GM12878 (cell line): ENCODE measurements around the gene B4GALNT2. TPM values are rescaled to one million over a fixed set of nuclear protein-coding genes. Genes with fewer than 3 reads are reported as not detected.

Experiments used
- ATAC-seq: fragments of 200-7000 bp; cut with Tn5 transposase; 3 replicates; pipeline ENCODE4 v1.9.1; 2020; ENCODE audit warnings: mild to moderate bottlenecking, moderate library complexity
- BruUV-seq: library from RNA; stranded (reverse); fragments of 400-500 nt; replicated peaks from 2 replicates; lab custom pipeline; 2021; lab: Mats Ljungman, UMichigan
- CTCF ChIA-PET: fragments of 300-600 bp; sonication (Branson Sonifier 250); formaldehyde crosslinking; extraction: SDS; loops from one replicate; lab custom pipeline; 2021; ENCODE audit warnings: inconsistent platforms; lab: Yijun Ruan, JAX
- POLR2A ChIA-PET: fragments of 350-600 bp; formaldehyde crosslinking; extraction: SDS; loops from one replicate; lab custom pipeline; 2021; ENCODE audit warnings: inconsistent platforms; lab: Charles Lee
- RAD21 ChIA-PET: fragments of 300-600 bp; sonication (Branson Sonifier 250); formaldehyde crosslinking; loops from one replicate; lab custom pipeline; 2023; ENCODE audit warnings: antibody characterized with exemption; ENCODE audit not compliant: unreplicated experiment; lab: Charles Lee
- SMC1A ChIA-PET: fragments of 300-600 bp; sonication (Branson Sonifier 250); formaldehyde crosslinking; loops from one replicate; lab custom pipeline; 2023; ENCODE audit not compliant: unreplicated experiment, uncharacterized antibody; lab: Charles Lee
- DNase-seq: peaks from one replicate; pipeline ENCODE4 v3.0.0-alpha.2; 2011; ENCODE audit warnings: low read depth, low spot score
- FAIRE-seq: peaks from 3 replicates; lab custom pipeline; 2011; peaks lifted over from hg19 to GRCh38; lab: Jason Lieb, UNC
- H2AFZ ChIP-seq: 2 replicates; pipeline ENCODE4 v1.6.0; 2011; ENCODE audit warnings: low read depth, low read length, control low read depth; ENCODE audit not compliant: control insufficient read depth
- H3K27ac ChIP-seq: 2 replicates; pipeline ENCODE4 v1.5.1; 2011; ENCODE audit warnings: control low read depth; ENCODE audit not compliant: control insufficient read depth, insufficient read depth
- H3K27me3 ChIP-seq, 2 experiments: replicated peaks in 1 of 2; 2 replicates each; pipeline versions ENCODE4 v1.6.0 to v1.6.1; 2011; ENCODE audit warnings: low read length in 1 of 2; ENCODE audit not compliant: control insufficient read depth in 2 of 2, insufficient read depth in 2 of 2
- H3K36me3 ChIP-seq, 2 experiments: 2 replicates each; pipeline ENCODE4 v1.5.1; 2011; ENCODE audit warnings: low read length in 1 of 2; ENCODE audit not compliant: control insufficient read depth in 2 of 2, insufficient read depth in 2 of 2
- H3K4me1 ChIP-seq: 2 replicates; pipeline ENCODE4 v1.6.1; 2011; ENCODE audit warnings: mild to moderate bottlenecking, low read length, moderate library complexity, mixed read lengths; ENCODE audit not compliant: control insufficient read depth, insufficient read depth
- H3K4me2 ChIP-seq: 2 replicates; pipeline ENCODE4 v1.6.0; 2011; ENCODE audit warnings: control low read depth; ENCODE audit not compliant: control insufficient read depth, insufficient read depth
- H3K4me3 ChIP-seq: fragments of 200-600 bp; sonication (generic); 2 replicates; pipeline ENCODE4 v1.5.1; 2016
- H3K79me2 ChIP-seq: 2 replicates; pipeline ENCODE4 v1.6.0; 2011; ENCODE audit warnings: low read length; ENCODE audit not compliant: control insufficient read depth, insufficient read depth
- H3K9ac ChIP-seq: 2 replicates; pipeline ENCODE4 v1.8.0; 2011; ENCODE audit warnings: low read length, control low read depth, mixed read lengths; ENCODE audit not compliant: control insufficient read depth, insufficient read depth
- H3K9me3 ChIP-seq: replicated peaks from 3 replicates; pipeline ENCODE4 v1.5.1; 2011; ENCODE audit warnings: mild to moderate bottlenecking, low read length; ENCODE audit not compliant: control insufficient read depth, insufficient read depth
- H4K20me1 ChIP-seq: 2 replicates; pipeline ENCODE4 v1.6.0; 2011; ENCODE audit not compliant: control insufficient read depth, insufficient read depth
- ATF7 ChIP-seq: fragments of 450-650 bp; IDR thresholded peaks from 2 replicates; pipeline ENCODE4 v1.6.1; 2016; ENCODE audit warnings: low read depth, mild to moderate bottlenecking
- BACH1 ChIP-seq: fragments of 450-650 bp; IDR thresholded peaks from 2 replicates; pipeline ENCODE4 v1.6.1; 2017; ENCODE audit warnings: mild to moderate bottlenecking, borderline replicate concordance
- CHD1 ChIP-seq: IDR thresholded peaks from 2 replicates; pipeline ENCODE4 v1.6.1; 2012; ENCODE audit warnings: low read depth, low read length, improper control_type of control experiment
- FOS ChIP-seq: IDR thresholded peaks from 3 replicates; pipeline ENCODE4 v1.6.1; 2011; ENCODE audit warnings: borderline replicate concordance; ENCODE audit not compliant: insufficient read length; ENCODE audit errors: extremely low read depth
- FOXK2 ChIP-seq: fragments of 450-650 bp; IDR thresholded peaks from 2 replicates; pipeline ENCODE4 v1.6.1; 2017; ENCODE audit warnings: mild to moderate bottlenecking, moderate library complexity
- HDAC2 ChIP-seq: fragments of 200-600 bp; sonication (generic); IDR thresholded peaks from 2 replicates; pipeline ENCODE4 v1.6.1; 2017
- NFYA ChIP-seq: IDR thresholded peaks from 2 replicates; pipeline ENCODE4 v1.6.1; 2011; ENCODE audit warnings: low read depth, mild to moderate bottlenecking, low read length, improper control_type of control experiment, borderline replicate concordance
- NRF1 ChIP-seq: conservative IDR thresholded peaks from 2 replicates; pipeline ENCODE4 v1.6.1; 2011; ENCODE audit warnings: mild to moderate bottlenecking, low read depth, low read length, improper control_type of control experiment
- RCOR1 ChIP-seq: conservative IDR thresholded peaks from 2 replicates; pipeline ENCODE4 v1.6.1; 2012; ENCODE audit warnings: low read depth, low read length, improper control_type of control experiment
- RUNX3 ChIP-seq: IDR thresholded peaks from 2 replicates; pipeline ENCODE4 v1.6.1; 2012; ENCODE audit warnings: low read length, inconsistent platforms
- STAT1 ChIP-seq: fragments of 450-650 bp; conservative IDR thresholded peaks from 2 replicates; pipeline ENCODE4 v1.6.1; 2014; ENCODE audit warnings: antibody characterized with exemption, mild to moderate bottlenecking
- SUZ12 ChIP-seq: fragments of 200-600 bp; sonication (generic); IDR thresholded peaks from one replicate; pipeline ENCODE4 v1.6.1; 2018; ENCODE audit warnings: antibody characterized with exemption, mild to moderate bottlenecking; ENCODE audit not compliant: unreplicated experiment
- ZNF274 ChIP-seq: IDR thresholded peaks from one replicate; pipeline ENCODE4 v1.8.0; 2011; ENCODE audit not compliant: insufficient read length, insufficient read depth
- WGBS: methylation state at CpG from one replicate; pipeline ENCODE4 v1.1.6; 2016; ENCODE audit warnings: low lambda C conversion rate; ENCODE audit not compliant: insufficient replicate concordance, insufficient coverage; ENCODE audit errors: missing lambda C conversion rate; 5-methylcytosine and 5-hydroxymethylcytosine counted together
- in situ Hi-C: fragments of 300-500 bp; cut with MboI; formaldehyde crosslinking; loops from 9 replicates; pipeline ENCODE4 v1.14.3; 2018; ENCODE audit warnings: mixed read lengths
- intact Hi-C: fragments of 100-400 bp; cut with micrococcal nuclease; formaldehyde crosslinking; loops from one replicate; pipeline ENCODE4 v1.14.2; 2022; ENCODE audit not compliant: unreplicated experiment
- polyA plus RNA-seq, 11 experiments: library from polyadenylated mRNA; depleted of rRNA in 4 of 11; unstranded in 6 of 11; stranded (reverse) in 5 of 11; fragments of >200 nt; fragmentation: Nextera tagmentation in 4 of 11; fragmentation: Illumina TruSeq in 1 of 11; extraction: Ambion mirVana in 4 of 11; extraction: Trizol in 1 of 11; gene quantifications; 1 replicate in 1 of 11; 2 replicates in 10 of 11; pipeline versions ENCODE4 v1.2.1 to v1.2.3, GENCODE V29; 2011 to 2016; ENCODE audit warnings: inconsistent platforms in 2 of 11, missing spikeins in 2 of 11, low read depth in 1 of 11
- total RNA-seq, 4 experiments: library from RNA; depleted of rRNA in 3 of 4; stranded (reverse); fragments of >200 nt in 3 of 4; fragmentation: Illumina TruSeq in 1 of 4; extraction: Trizol in 1 of 4; gene quantifications; 2 replicates each; pipeline versions ENCODE4 v1.2.1 to v1.2.3, GENCODE V29; 2013 to 2021
- TF ChIP-seq, protein P1 (sequence below): fragments of 450-650 bp; IDR thresholded peaks from 2 replicates; pipeline ENCODE4 v1.6.1; 2017; ENCODE audit warnings: mild to moderate bottlenecking, moderate library complexity
- TF ChIP-seq, protein P2 (sequence below): IDR thresholded peaks from 2 replicates; pipeline ENCODE4 v1.6.1; 2011; ENCODE audit warnings: low read depth, mild to moderate bottlenecking, low read length, moderate library complexity, borderline replicate concordance; ENCODE audit errors: extremely low read depth
- TF ChIP-seq, protein P3 (sequence below): fragments of 450-650 bp; IDR thresholded peaks from 2 replicates; pipeline ENCODE4 v1.6.1; 2017; ENCODE audit warnings: antibody characterized with exemption, mild to moderate bottlenecking, moderate library complexity

Gene B4GALNT2
- total and polyA plus RNA-seq, 10 of the 15 experiments (the other 5 are each of a cell fraction or from before 2014, with no cell fraction given): not detected

DNA sequence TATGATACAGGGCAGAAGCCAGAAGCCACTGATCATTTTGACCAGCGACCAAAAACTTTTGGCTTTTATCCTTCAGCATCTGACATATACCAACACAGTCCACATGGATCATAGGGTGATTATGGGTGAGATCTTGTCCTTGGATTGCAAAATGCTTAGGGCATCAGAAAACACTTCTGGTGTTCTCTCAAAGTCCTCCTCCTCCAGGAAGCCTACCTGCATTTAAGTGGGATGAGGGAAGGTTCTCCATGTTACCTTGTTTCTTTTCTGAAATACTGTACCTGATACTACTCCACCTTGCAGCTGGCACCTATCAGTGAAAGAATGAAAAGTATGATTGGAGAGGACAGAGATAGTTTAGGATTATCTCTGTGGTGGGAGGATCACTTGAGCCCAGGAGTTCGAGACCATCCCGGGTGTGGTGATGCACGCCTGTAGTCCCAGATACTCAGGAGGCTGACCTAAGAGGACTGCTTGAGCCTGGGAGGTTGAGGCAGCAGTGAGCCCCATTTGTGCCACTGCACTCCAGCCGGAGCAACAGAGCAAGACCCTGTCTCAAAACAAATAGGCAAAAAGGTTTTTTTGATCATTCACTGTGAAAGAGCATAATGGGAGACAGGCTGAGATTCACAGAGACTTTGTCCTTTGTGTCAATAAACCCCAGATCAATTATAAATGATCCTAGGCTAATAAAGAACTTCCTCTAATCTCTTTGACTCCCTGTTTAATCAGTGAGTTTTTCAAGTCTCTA, 46.8 kb upstream of the B4GALNT2 start (continued):
- TF ChIP-seq, protein P1, sequence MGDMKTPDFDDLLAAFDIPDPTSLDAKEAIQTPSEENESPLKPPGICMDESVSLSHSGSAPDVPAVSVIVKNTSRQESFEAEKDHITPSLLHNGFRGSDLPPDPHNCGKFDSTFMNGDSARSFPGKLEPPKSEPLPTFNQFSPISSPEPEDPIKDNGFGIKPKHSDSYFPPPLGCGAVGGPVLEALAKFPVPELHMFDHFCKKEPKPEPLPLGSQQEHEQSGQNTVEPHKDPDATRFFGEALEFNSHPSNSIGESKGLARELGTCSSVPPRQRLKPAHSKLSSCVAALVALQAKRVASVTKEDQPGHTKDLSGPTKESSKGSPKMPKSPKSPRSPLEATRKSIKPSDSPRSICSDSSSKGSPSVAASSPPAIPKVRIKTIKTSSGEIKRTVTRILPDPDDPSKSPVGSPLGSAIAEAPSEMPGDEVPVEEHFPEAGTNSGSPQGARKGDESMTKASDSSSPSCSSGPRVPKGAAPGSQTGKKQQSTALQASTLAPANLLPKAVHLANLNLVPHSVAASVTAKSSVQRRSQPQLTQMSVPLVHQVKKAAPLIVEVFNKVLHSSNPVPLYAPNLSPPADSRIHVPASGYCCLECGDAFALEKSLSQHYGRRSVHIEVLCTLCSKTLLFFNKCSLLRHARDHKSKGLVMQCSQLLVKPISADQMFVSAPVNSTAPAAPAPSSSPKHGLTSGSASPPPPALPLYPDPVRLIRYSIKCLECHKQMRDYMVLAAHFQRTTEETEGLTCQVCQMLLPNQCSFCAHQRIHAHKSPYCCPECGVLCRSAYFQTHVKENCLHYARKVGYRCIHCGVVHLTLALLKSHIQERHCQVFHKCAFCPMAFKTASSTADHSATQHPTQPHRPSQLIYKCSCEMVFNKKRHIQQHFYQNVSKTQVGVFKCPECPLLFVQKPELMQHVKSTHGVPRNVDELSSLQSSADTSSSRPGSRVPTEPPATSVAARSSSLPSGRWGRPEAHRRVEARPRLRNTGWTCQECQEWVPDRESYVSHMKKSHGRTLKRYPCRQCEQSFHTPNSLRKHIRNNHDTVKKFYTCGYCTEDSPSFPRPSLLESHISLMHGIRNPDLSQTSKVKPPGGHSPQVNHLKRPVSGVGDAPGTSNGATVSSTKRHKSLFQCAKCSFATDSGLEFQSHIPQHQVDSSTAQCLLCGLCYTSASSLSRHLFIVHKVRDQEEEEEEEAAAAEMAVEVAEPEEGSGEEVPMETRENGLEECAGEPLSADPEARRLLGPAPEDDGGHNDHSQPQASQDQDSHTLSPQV: no peak
- TF ChIP-seq ZNF274 (no peak), NFYA (no peak)
- TF ChIP-seq, all 136 proteins: peak for 0

DNA sequence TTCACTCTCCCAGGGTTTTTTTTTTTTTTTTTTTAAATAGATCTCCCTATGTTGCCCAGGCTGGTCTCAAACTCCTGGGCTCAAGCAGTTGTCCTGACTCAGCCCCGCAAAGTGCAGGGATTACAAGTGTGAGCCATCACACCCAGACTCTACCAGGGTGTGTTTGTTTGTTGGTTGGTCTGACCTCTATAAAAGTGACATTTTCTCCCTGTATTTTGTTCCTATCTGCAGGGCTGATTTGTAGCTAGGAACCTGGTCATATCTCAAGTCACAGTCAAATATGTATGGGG, 46.3 kb upstream of the B4GALNT2 start:
- Histone ChIP-seq H3K4me3 (no peak overlapping the region), H4K20me1 (no peaks in the 10 kb centered on the region), H3K27ac (no peak overlapping the region), H3K79me2 (no peaks in the 10 kb centered on the region), H3K9me3 (no peaks in the 10 kb centered on the region), H3K36me3 (no peaks in the 10 kb centered on the region), H3K4me1 (no peaks in the 10 kb centered on the region), H3K9ac (no peak overlapping the region), H3K4me2 (no peak overlapping the region), H3K27me3 (no peaks in the 10 kb centered on the region; a peak in 2 of 4 replicates), H2AFZ (no peak overlapping the region)
- SMC1A ChIA-PET: no interaction called here
- RAD21 ChIA-PET: no interaction called here
- BruUV-seq: no TSS peak
- in situ Hi-C loops (no loop called here), intact Hi-C loops (no loop called here)
- CTCF ChIA-PET: interaction anchor here (1.0 kb wide), 1 partner anchor 472 kb away, joined by 3 read pairs; no protein-coding TSS in a partner anchor
- FAIRE-seq (no peak), DNase-seq (no peak), ATAC-seq (no peak)
- POLR2A ChIA-PET: no interaction called here
- WGBS: 0% methylated on average over 1 of the region's 1 CpG
- TF ChIP-seq FOS: no peak
- TF ChIP-seq RUNX3: no peak
- TF ChIP-seq, protein P2, sequence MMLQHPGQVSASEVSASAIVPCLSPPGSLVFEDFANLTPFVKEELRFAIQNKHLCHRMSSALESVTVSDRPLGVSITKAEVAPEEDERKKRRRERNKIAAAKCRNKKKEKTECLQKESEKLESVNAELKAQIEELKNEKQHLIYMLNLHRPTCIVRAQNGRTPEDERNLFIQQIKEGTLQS: no peak
- TF ChIP-seq, protein P3, sequence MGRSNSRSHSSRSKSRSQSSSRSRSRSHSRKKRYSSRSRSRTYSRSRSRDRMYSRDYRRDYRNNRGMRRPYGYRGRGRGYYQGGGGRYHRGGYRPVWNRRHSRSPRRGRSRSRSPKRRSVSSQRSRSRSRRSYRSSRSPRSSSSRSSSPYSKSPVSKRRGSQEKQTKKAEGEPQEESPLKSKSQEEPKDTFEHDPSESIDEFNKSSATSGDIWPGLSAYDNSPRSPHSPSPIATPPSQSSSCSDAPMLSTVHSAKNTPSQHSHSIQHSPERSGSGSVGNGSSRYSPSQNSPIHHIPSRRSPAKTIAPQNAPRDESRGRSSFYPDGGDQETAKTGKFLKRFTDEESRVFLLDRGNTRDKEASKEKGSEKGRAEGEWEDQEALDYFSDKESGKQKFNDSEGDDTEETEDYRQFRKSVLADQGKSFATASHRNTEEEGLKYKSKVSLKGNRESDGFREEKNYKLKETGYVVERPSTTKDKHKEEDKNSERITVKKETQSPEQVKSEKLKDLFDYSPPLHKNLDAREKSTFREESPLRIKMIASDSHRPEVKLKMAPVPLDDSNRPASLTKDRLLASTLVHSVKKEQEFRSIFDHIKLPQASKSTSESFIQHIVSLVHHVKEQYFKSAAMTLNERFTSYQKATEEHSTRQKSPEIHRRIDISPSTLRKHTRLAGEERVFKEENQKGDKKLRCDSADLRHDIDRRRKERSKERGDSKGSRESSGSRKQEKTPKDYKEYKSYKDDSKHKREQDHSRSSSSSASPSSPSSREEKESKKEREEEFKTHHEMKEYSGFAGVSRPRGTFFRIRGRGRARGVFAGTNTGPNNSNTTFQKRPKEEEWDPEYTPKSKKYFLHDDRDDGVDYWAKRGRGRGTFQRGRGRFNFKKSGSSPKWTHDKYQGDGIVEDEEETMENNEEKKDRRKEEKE: no peak
- no peak for TF ChIP-seq RCOR1
- no peak for TF ChIP-seq CHD1
- TF ChIP-seq ATF7: no peak
- TF ChIP-seq NRF1: no peak
- TF ChIP-seq FOXK2: no peak
- no peak for TF ChIP-seq STAT1
- TF ChIP-seq BACH1: no peak
- no peak for TF ChIP-seq HDAC2
- TF ChIP-seq SUZ12: no peak
